ENCODE data around the gene HMCN1.

Gene HMCN1

GRCh38 chr1:185973645-185974044 lies 239.5 kb downstream of the HMCN1 start:
- DNase-seq: no peak

- DNase-seq: peak; percentile 18
Observed at GRCh38 chr1:185974367-185975170, 240.4 kb downstream of the HMCN1 start.

GRCh38 chr1:185980891-185981290 lies 246.7 kb downstream of the HMCN1 start:
- DNase-seq: no peak

GRCh38 chr1:185984113-185984836 lies 250.1 kb downstream of the HMCN1 start:
- DNase-seq: no peak

GRCh38 chr1:185987611-185988321 lies 253.6 kb downstream of the HMCN1 start:
- DNase-seq: no peak

- DNase-seq: no peak
Observed at GRCh38 chr1:185990565-185990964, 256.4 kb downstream of the HMCN1 start.

GRCh38 chr1:185991266-185991665 lies 257.1 kb downstream of the HMCN1 start:
- DNase-seq: no peak

GRCh38 chr1:185996211-185996610 lies 262.0 kb downstream of the HMCN1 start:
- no peak for DNase-seq

- no peak for DNase-seq
Observed at GRCh38 chr1:185998391-185998790, 264.2 kb downstream of the HMCN1 start.

- no peak for DNase-seq
Observed at GRCh38 chr1:186002406-186002805, 268.2 kb downstream of the HMCN1 start.

- DNase-seq: no peak
Observed at GRCh38 chr1:186009039-186009737, 275.0 kb downstream of the HMCN1 start.

- no peak for DNase-seq
Observed at GRCh38 chr1:186014370-186015037, 280.3 kb downstream of the HMCN1 start.

GRCh38 chr1:186016856-186017255 lies 282.7 kb downstream of the HMCN1 start:
- DNase-seq: no peak

GRCh38 chr1:186022184-186022583 lies 288.0 kb downstream of the HMCN1 start:
- no peak for DNase-seq

GRCh38 chr1:186026946-186027345 lies 292.8 kb downstream of the HMCN1 start:
- DNase-seq: no peak

GRCh38 chr1:186027621-186028020 lies 293.4 kb downstream of the HMCN1 start:
- no peak for DNase-seq

- DNase-seq: no peak
Observed at GRCh38 chr1:186030453-186030852, 296.3 kb downstream of the HMCN1 start.

- DNase-seq: no peak
Observed at GRCh38 chr1:186033847-186034271, 299.7 kb downstream of the HMCN1 start.

GRCh38 chr1:186042230-186042629 lies 308.0 kb downstream of the HMCN1 start:
- DNase-seq: no peak

- DNase-seq: no peak
Observed at GRCh38 chr1:186043296-186043695, 309.1 kb downstream of the HMCN1 start.

GRCh38 chr1:186044079-186044685 lies 310.0 kb downstream of the HMCN1 start:
- DNase-seq: no peak

Data from NCI-H1092 treated with DMSO at 0.1 percent for 48 hours (cell line).